Measurements from ENCODE around the gene MRPS22.

GRCh38 chr3:139299261-139300132, 44.3 kb upstream of the MRPS22 start:
- TF ChIP-seq CTCF (IDR thresholded peaks at IDR 0.05) (no peak), POLR2AphosphoS5 (IDR thresholded peaks at IDR 0.05) (no peak), POLR2A (IDR thresholded peaks at IDR 0.05) (no peak)

Measured in prostate gland (tissue), 2 donors.